ENCODE measurements around the gene LRFN2.

- TF ChIP-seq CTCF (IDR thresholded peaks at IDR 0.05): no peak
- no peak for TF ChIP-seq POLR2A (IDR thresholded peaks at IDR 0.05)
Measured at GRCh38 chr6:40585223-40585622, 1.9 kb downstream of the LRFN2 start.
